T-helper 9 cell (primary cell): ENCODE measurements around the gene ATF2.

Source experiments
- DNase-seq: peaks from one replicate; pipeline ENCODE4 v3.0.0-alpha.2; 2020
- total RNA-seq, 2 donors: gene quantifications; one replicate each; lab custom pipeline; 2026; lab: John Stamatoyannopoulos, UW

ATF2 gene
- total RNA-seq = 67.8 to 102 reads per million in 2 donors

GRCh38 chr2:175167792-175168563, at the start of gene ATF2:
TSS of gene ATF2 (minus strand) at chr2:175168203. CDS start at chr2:175136443, 31,760 bp downstream.
- peak; percentile 94 for DNase-seq

GRCh38 chr2:175207741-175208438, 39.9 kb upstream of the ATF2 start:
- DNase-seq = no peak

GRCh38 chr2:175206866-175207265, 38.9 kb upstream of the ATF2 start:
- no peak for DNase-seq

- DNase-seq = no peak
These were observed 37.5 kb upstream of the ATF2 start for GRCh38 chr2:175205523-175205922.

GRCh38 chr2:175203621-175204496, 35.9 kb upstream of the ATF2 start:
- peak; percentile 10 for DNase-seq

GRCh38 chr2:175195012-175195411, 27.0 kb upstream of the ATF2 start:
- DNase-seq = no peak

- no peak for DNase-seq
These were observed 20.8 kb upstream of the ATF2 start for GRCh38 chr2:175188761-175189160.

- no peak for DNase-seq
These were observed 19.4 kb upstream of the ATF2 start for GRCh38 chr2:175187378-175187777.

- DNase-seq = no peak
These were observed 15.7 kb upstream of the ATF2 start for GRCh38 chr2:175183674-175184073.

GRCh38 chr2:175181877-175182308, 13.9 kb upstream of the ATF2 start:
- DNase-seq = no peak

- DNase-seq = peak; percentile 81
These were observed 13.3 kb upstream of the ATF2 start, which contains the start of gene ATP5MC3 for GRCh38 chr2:175181104-175181876. TSS of gene ATP5MC3 (minus strand) at chr2:175181710. CDS start at chr2:175181393, 317 bp downstream.

- peak; percentile 24 for DNase-seq
These were observed 12.7 kb upstream of the ATF2 start for GRCh38 chr2:175180701-175181103.

GRCh38 chr2:175176624-175177023, 8.6 kb upstream of the ATF2 start:
- no peak for DNase-seq

GRCh38 chr2:175175896-175176295, 7.9 kb upstream of the ATF2 start:
- DNase-seq = no peak

- DNase-seq = no peak
These were observed 7.3 kb upstream of the ATF2 start for GRCh38 chr2:175175320-175175719.

GRCh38 chr2:175170659-175171304, 2.8 kb upstream of the ATF2 start:
- no peak for DNase-seq

- DNase-seq = no peak
These were observed 1.2 kb upstream of the ATF2 start for GRCh38 chr2:175169191-175169590.

- DNase-seq = no peak
These were observed 552 bp upstream of the ATF2 start for GRCh38 chr2:175168564-175168945.

GRCh38 chr2:175167076-175167791, 769 bp downstream of the ATF2 start:
- peak; percentile 14 for DNase-seq

- no peak for DNase-seq
These were observed 1.7 kb downstream of the ATF2 start for GRCh38 chr2:175166216-175166824.
